NOMO-1 treated with dmso at 0.1 percent for 144 hours (cell line): ENCODE data around the gene SOX11.

Source experiments
- DNase-seq: peaks from one replicate; lab custom pipeline; 2025; ENCODE audit not compliant: unreplicated experiment; lab: John Stamatoyannopoulos, UW

The SOX11 gene

DNA sequence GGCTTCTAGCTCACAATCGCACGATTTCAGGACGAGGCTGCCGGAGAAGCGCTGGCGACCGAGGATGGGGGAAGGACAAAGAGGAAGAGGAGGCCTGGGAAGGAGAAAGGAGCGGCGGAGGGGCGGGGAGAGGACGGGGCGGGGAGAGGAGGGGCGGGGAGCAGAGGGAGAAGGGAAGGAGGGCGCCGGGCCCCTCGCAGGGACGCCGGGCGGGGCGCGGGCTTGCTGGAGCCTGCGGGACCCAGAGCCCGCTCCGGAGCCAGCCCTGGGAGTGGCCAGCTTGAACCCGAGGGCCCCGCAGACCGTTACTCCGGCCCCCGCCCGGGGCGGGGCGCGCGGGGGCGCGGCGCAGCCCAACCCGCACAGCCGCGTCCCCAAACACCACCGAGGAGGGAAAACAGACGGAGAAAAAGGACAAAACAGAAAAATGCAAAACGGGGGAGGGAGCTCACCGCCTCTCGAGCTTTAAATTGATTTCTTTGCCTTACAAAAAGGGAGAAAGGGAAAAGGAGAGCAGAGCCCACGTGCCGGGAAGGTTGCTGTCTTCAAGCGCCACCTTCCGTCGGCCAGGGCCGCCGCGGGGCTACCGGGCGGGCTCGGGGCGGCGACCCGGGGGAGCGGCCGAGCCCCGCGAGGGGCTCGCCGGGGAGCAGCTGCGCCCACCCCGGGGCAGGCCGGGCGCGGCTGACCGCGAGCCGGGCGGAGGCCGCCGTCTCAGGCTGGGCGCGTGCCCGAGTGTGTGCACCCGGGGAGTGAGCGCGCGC lies 781 bp upstream of the SOX11 start:
- DNase-seq = no peak

DNA sequence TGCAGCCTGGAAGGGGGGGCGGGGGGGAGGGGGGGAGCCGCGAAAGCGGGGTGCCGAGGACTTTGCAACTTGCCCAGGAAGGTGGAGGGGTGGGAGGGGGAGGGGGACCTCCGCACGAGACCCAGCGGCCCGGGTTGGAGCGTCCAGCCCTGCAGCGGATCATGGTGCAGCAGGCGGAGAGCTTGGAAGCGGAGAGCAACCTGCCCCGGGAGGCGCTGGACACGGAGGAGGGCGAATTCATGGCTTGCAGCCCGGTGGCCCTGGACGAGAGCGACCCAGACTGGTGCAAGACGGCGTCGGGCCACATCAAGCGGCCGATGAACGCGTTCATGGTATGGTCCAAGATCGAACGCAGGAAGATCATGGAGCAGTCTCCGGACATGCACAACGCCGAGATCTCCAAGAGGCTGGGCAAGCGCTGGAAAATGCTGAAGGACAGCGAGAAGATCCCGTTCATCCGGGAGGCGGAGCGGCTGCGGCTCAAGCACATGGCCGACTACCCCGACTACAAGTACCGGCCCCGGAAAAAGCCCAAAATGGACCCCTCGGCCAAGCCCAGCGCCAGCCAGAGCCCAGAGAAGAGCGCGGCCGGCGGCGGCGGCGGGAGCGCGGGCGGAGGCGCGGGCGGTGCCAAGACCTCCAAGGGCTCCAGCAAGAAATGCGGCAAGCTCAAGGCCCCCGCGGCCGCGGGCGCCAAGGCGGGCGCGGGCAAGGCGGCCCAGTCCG lies 540 bp downstream of the SOX11 start:
- no peak for DNase-seq

DNA sequence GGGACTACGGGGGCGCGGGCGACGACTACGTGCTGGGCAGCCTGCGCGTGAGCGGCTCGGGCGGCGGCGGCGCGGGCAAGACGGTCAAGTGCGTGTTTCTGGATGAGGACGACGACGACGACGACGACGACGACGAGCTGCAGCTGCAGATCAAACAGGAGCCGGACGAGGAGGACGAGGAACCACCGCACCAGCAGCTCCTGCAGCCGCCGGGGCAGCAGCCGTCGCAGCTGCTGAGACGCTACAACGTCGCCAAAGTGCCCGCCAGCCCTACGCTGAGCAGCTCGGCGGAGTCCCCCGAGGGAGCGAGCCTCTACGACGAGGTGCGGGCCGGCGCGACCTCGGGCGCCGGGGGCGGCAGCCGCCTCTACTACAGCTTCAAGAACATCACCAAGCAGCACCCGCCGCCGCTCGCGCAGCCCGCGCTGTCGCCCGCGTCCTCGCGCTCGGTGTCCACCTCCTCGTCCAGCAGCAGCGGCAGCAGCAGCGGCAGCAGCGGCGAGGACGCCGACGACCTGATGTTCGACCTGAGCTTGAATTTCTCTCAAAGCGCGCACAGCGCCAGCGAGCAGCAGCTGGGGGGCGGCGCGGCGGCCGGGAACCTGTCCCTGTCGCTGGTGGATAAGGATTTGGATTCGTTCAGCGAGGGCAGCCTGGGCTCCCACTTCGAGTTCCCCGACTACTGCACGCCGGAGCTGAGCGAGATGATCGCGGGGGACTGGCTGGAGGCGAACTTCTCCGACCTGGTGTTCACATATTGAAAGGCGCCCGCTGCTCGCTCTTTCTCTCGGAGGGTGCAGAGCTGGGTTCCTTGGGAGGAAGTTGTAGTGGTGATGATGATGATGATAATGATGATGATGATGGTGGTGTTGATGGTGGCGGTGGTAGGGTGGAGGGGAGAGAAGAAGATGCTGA lies 1.4 kb downstream of the SOX11 start:
- DNase-seq = no peak

DNA sequence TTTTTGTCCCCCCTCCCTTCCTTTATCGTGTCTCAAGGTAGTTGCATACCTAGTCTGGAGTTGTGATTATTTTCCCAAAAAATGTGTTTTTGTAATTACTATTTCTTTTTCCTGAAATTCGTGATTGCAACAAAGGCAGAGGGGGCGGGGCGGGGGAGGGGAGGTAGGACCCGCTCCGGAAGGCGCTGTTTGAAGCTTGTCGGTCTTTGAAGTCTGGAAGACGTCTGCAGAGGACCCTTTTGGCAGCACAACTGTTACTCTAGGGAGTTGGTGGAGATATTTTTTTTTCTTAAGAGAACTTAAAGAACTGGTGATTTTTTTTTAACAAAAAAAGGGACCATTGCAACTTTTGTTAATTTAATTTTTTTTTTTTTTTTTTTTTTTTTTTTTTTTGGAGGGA lies 2.1 kb downstream of the SOX11 start:
- no peak for DNase-seq

DNA sequence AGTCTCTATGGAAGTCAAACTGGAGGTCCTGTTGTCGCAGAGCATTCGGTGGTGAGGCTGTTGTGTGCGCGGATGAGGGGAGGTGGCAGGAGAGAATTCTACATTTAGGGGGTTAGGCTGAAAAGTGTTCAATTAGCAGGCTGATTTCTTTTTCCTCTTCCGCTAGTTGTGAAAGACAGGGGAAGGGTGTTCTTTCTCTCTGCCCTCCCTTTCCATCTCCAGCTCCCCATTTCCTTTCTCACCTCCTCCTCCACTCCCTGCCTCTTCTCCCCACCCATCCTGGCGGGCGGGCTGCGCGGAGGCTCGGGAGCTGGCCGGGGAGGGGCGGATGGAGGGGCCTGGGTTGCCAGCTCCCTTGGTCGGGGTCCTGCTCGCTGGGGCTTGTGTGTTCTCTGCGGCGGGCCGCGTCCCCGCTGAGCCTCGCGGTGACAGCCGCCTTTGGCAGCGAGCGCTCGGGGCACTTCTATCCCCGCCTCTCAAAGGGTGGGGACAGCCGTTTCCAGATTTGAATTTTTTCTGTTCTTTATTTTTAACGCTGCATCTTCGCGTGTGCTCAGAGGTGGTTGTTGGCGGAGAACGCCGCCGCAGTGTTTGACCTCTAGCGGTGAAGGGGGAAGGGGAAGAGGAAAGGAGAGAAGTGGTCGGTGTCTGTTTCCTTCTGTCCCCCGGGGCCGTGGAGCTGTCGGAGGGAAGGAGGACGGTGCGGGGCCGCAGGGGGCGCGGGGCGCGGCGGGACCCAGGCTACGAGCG lies 3.6 kb downstream of the SOX11 start:
- no peak for DNase-seq

DNA sequence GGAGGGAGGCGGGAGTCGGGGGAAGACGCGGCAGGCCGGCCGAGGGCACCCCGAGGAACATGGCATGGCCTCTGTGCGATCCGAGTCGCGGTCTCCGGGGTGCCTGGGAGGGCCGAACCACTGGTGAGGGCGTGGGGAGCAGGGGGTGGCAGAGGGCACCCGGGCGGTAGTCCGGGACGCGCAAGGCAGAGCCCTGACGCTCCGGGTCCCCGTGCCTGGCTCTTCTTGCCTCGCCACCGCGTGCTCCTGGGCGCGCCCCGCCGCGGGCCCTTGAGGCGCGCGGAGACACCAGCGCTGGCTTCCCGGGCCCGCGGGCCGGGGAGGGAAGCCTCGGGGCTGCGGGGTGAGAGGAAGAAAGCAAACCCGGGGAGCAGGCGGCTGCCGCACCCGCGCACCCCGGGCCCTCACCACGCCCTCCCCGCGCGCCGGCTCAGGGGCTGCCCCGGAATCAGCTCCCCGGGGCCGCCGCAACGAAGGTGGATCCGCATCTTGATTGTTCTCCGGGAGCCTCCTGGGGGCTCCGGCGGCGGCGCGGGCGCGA lies 4.3 kb downstream of the SOX11 start:
- no peak for DNase-seq

DNA sequence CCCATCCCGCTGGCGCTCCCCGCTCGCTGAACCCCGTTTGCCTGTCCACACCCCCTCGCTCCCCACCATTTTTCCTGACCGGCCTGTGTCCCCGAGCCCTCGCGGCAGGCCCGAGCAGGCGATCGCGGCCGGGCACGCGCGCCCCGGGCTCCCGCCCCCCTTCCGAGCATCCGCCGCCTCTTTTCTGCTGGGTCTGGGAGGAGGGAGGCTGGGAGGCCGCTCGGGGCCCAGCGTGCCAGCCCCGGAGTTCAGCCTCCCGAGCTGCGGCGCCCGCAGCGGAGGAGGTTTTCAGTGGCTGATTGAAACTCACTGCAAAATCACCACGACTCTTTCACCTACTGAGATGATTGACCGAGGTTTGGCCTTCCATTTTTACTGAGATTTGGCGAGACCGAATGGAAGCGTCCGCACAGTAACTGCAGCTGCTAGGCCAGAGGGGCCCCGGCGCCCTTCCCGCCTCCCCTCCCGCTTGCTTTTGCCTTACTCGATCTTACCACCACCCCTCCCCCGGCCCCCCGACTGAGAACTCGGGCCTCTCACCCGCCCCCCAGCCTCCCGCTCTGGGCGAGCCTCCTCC lies 4.8 kb downstream of the SOX11 start:
- DNase-seq = no peak

DNA sequence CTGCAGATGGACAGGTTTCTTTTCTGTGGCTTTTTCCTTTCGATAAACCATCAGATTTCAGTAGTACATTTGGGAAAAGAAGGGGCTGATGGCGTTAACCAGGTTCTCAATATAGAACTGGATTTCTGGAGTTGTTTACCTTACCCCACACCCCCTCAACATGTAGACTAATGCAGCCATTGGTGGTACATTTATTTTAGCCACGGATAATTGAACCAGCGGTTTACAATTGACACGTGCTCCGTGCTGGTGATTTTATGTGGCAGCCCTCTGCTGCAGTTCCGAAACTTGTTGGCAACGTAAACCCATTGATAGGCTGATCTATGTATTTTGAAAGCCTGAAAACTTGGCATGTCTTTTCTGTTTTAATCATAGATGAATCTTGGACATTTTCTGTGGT lies 5.4 kb downstream of the SOX11 start:
- no peak for DNase-seq

DNA sequence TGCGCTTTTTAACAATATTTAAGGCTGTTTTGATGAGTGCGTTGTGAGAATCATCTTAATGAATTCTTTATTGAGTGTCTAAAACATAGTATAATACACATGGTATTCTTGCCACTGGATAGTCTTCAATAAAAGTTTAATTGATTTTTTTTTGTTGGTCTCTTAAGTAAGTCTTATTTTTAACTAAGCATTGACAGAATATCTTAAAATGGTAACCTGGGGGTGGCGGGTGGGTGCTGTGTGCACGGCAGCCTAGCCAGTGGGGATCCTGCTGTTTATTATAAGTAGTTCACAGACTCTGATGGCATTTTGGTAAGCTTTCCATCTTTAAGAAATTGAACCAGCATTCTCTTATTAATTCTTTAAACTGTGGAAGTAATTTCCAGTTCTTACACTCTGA lies 6.0 kb downstream of the SOX11 start:
- no peak for DNase-seq

DNA sequence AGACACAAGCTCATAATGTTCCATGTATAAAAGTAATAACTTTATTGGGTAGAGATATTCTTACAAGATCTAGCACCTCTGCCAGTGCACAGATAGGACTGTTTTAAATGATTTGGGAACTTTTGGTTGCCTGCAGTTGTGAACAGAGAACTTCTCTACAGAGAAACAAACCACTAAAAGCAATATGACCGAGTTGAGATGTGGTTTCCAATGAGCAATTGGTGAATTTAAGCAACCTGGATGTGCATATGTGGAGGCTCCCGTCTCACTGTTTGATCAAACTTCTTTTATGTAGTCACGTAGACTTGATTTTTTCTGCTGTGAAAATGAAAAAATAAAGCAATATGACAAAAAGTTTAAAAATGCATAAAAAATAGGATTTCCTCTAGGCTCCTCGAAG lies 7.8 kb downstream of the SOX11 start:
- DNase-seq = no peak

DNA sequence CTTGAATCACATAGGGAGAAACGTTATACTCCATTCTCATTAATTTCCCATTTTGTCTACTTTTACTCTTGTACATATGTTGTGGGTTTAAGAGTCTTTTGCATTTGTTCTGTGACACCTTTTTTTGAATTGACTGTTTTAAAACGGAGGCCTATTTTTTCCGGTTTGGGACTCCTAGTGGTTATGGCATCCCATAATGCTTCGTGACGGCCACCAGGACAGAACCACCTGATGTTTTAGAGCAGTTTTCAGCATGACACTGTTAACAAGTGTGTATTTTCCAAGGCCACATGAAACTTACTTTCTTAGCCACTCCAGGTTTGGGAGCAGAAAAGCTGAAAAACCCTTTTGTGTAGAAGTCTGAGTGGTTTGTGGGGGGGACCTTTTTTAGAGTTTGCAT lies 8.4 kb downstream of the SOX11 start:
- no peak for DNase-seq

DNA sequence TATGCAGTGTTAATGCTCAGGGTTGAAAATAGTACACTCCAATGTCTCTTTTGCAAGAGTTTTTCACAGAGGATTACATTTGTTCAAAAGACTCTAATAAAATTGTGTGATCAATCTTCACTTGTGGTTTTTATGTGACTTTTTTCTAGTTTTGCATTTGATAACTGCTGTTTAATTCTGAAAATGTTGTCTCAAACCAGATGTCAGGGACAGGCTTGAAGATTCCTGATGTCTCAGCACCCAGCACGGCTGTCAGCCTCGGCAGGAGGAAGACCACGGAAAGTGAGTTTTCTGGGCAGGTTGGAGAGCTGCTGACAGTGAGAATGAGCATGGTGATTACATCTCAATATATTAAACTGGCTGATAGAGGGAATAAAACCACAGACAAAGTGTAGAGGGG lies 9.1 kb downstream of the SOX11 start:
- no peak for DNase-seq

DNA sequence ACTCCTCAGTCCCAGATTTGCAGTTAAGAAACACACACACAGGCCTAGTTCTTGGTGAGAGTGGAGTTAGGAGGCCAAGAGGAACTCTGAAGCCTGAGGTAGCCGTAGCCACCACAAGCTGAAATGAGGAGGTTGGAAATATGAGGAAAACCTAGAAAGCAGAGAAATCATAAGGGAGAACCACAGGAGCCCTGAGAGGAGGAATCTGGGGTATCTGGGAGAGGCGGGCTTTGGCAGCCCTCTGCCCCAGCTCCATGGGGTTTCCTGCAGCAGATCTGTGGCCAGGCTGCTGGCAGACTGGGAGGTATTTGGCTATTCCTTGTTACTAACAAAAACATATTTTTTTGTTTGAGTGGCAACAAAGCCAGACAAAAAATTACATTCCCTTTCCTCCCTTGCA lies 11.0 kb downstream of the SOX11 start:
- DNase-seq = no peak

DNA sequence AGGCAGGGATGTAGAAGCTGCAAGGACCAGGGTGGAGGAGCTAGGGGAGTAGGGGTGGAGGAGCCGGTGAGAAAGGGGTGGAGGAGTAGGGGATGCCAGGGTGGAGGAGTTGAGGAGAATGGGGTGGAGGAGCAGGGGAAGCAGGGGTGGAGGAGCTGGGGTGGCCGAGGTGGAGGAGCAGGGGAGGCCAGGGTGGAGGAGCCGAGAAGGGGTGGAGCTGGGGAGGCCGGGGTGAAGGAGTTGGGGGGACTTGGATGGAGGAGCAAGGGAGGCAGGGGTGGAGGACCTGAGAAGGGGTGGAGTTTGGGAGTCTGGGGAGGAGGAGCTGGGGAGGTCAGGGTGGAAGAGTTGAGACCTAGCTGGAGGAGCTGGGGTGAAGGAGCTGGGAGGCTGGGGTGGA lies 13.3 kb downstream of the SOX11 start:
- no peak for DNase-seq

DNA sequence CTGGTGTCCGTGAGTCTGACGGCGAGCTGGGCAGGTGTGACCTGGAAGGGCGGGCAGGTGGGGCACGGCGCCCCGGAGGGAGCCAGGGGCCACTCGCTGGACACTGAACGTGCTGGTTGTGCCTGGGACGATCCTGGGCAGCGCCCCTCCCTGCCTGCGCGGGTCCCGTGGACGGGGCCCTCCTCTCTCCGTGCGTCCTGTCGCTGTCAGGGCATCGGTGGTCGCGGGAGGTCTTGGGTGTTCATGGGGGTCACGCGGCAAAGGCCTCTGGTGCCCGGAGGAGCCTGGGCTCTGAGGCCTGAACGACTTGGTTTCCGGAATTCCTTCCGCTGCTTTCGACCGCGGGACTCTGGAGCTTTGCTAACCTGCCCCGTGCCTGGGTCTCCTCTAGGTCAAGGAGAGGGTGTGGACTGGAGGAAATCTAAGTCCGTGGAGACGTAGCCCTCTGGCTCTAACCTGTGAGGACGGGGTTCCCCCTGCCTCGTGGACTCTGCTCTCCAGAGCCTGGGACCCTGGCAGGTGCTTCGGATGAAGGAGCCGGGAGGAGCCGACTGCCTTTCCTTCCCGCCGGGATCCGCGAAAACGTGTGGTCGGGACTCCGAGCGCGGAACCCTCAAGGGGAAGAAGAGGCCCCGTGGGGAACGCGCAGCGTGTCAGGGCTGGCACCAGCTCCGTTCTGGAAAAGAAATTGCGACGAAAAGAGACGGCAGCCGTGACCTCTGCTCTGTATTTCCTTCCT lies 14.7 kb downstream of the SOX11 start:
- DNase-seq = no peak

DNA sequence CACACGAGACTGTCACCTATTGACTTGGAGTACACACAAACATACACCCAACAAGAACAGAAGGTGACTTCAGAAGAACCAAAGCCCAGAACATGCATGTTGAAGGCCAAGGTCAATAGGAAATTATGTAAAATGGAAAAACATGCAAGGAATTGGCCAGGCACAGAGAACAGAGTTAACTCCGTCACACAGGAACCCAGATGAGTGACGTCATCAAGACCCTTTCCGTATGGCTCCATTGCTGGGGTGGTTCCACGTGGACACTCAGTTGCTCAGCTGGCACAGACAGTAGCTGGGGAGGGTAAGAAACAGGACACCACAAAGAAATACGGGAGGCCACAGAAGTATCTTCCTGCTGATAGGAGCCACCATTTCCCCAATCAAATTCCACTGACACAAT lies 18.4 kb downstream of the SOX11 start:
- DNase-seq = no peak

DNA sequence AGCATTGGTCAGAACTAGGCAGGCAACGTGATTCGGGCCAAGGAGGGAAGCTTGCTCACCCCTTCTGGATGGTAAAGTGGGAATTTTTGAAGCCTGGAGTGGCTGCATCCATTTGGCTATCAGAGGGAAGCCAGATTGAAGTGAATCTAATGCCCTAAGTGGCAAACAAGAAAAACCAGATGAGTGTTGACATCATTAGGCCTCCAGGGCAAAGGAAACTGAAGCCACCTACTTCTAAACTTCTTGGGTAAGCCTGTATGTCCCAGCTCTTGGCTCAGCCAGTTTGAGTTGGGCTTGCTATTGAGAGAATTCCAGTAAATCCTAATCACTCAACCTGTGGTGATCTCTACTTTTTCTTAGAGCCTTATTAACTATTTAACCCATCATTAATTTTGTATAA lies 20.9 kb downstream of the SOX11 start:
- no peak for DNase-seq

DNA sequence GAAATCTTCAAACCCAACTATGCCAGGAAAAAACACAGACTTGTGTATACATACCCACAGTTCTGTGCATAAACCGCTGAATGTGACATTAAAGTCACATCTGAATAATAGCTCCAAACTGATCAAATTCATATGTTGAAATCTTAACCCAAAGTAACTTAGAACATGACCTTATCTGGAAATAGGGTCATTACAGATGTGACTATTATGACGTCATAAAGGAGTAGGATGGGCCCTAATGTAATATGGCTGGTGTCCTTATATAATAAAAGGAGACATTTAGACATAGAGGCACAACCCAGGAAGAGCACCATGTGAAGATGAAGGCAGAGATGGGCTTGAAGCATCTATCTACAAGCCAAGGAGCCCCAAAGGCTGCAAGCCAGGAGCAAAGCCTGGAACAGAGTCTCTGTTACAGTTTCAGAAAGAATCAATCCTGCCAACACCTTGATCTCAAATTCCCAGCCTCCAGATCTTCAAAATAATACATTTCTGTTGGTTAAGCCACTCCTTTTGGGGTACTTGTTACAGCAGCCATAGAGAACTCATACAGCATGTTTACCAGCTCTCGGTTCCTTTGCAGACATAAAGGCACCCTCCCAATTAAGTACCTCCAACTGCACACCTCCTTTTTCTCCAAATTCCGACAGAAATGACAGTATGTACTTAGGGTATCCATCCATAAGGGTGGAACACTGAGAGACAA lies 27.6 kb downstream of the SOX11 start:
- no peak for DNase-seq

DNA sequence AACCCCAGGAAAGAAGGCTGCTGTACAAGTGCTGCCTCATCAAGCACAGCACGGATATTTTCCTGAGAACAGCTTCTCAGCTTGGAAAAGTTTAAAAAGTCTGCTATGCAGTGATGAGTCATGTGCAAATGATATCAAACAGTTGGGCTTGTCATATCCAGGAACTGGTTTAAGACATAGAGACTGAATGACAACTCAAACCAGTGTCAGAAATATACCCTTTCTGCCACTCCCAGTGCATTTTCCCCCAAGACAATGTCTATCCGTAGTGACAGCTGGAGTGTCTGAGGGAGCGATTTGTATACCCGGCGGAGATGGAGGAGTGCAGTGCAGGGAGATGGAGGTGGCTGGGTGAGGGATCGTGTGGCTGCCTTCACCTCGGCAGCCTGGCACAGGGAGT lies 28.2 kb downstream of the SOX11 start:
- no peak for DNase-seq
